ENCODE data around the gene CD2. TPM values are rescaled to one million over a fixed set of nuclear protein-coding genes. Genes with fewer than 3 reads are reported as not detected.

Gene CD2, protein sequence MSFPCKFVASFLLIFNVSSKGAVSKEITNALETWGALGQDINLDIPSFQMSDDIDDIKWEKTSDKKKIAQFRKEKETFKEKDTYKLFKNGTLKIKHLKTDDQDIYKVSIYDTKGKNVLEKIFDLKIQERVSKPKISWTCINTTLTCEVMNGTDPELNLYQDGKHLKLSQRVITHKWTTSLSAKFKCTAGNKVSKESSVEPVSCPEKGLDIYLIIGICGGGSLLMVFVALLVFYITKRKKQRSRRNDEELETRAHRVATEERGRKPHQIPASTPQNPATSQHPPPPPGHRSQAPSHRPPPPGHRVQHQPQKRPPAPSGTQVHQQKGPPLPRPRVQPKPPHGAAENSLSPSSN
- total RNA-seq = not detected in 2 replicates

GRCh38 chr1:116754198-116754977, at the start of gene CD2:
Gene CD2, plus strand, starts transcription at chr1:116754430. Its CDS starts 63 bp downstream, at chr1:116754493.

Other genes with a start within 250 kb of the CD2 start
- 5.3 and 7.3 TPM in 2 replicates for gene CD58, start 183.4 kb upstream of the CD2 start, total RNA-seq
- under 0.01 and 0.18 TPM in 2 replicates for gene IGSF3, start 86.7 kb upstream of the CD2 start, total RNA-seq
- 47.2 and 58.6 TPM in 2 replicates for gene PTGFRN, start 155.5 kb downstream of the CD2 start, total RNA-seq
- 0.09 and 0.14 TPM in 2 replicates for gene CD101, start 247.3 kb downstream of the CD2 start, total RNA-seq